HG03354 (cell line): ENCODE data around the gene CENPX.

ENCODE experiments used
- ATAC-seq: cut with Tn5 transposase; IDR thresholded peaks from one replicate; pipeline ENCODE4 v1.9.1; 2021; ENCODE audit warnings: mild to moderate bottlenecking; ENCODE audit not compliant: unreplicated experiment, poor library complexity, severe bottlenecking

The CENPX gene

GRCh38 chr17:82055965-82056728, 33.5 kb upstream of the CENPX start:
- ATAC-seq, result no peak

GRCh38 chr17:82055023-82055964, 32.6 kb upstream of the CENPX start:
- no peak for ATAC-seq

- ATAC-seq, result no peak
These were observed 31.8 kb upstream of the CENPX start for GRCh38 chr17:82054351-82055022.

GRCh38 chr17:82053556-82054263, 31.0 kb upstream of the CENPX start:
- ATAC-seq, result no peak

GRCh38 chr17:82053130-82053529, 30.5 kb upstream of the CENPX start:
- ATAC-seq, result no peak

- ATAC-seq, result no peak
These were observed 30.0 kb upstream of the CENPX start for GRCh38 chr17:82052638-82053059.

GRCh38 chr17:82051776-82052637, 29.3 kb upstream of the CENPX start, which contains the start of the genes GPS1 and RFNG:
Gene GPS1, plus strand, starts transcription at chr17:82051898. Its CDS starts 34 bp downstream, at chr17:82051932.
Gene RFNG, minus strand, starts transcription at chr17:82051811. Its CDS starts 45 bp downstream, at chr17:82051766.
- ATAC-seq, result peak; percentile 71

- ATAC-seq, result peak; percentile 24
These were observed 28.3 kb upstream of the CENPX start for GRCh38 chr17:82050761-82051641.

- ATAC-seq, result no peak
These were observed 27.6 kb upstream of the CENPX start for GRCh38 chr17:82050152-82050760.

- no peak for ATAC-seq
These were observed 26.9 kb upstream of the CENPX start for GRCh38 chr17:82049521-82049971.

GRCh38 chr17:82049106-82049505, 26.4 kb upstream of the CENPX start:
- no peak for ATAC-seq

GRCh38 chr17:82048571-82048971, 25.9 kb upstream of the CENPX start:
- no peak for ATAC-seq

- no peak for ATAC-seq
These were observed 25.4 kb upstream of the CENPX start for GRCh38 chr17:82047914-82048570.

- no peak for ATAC-seq
These were observed 24.7 kb upstream of the CENPX start for GRCh38 chr17:82047379-82047778.

GRCh38 chr17:82046903-82047302, 24.2 kb upstream of the CENPX start:
- no peak for ATAC-seq

- no peak for ATAC-seq
These were observed 23.3 kb upstream of the CENPX start for GRCh38 chr17:82045936-82046484.
